DND-41 (cell line): ENCODE measurements around the gene ECPAS.

Experiments
- CTCF ChIP-seq: IDR thresholded peaks from 2 replicates; pipeline ENCODE4 v1.5.1; 2012; ENCODE audit warnings: borderline replicate concordance, low read length, moderate library complexity, mild to moderate bottlenecking; ENCODE audit not compliant: poor library complexity, severe bottlenecking; ENCODE audit errors: extremely low read depth
- EZH2 ChIP-seq: IDR thresholded peaks from 3 replicates; pipeline ENCODE4 v1.6.1; 2012; ENCODE audit warnings: borderline replicate concordance, low read depth, mild to moderate bottlenecking, moderate library complexity, low read length, inconsistent platforms; ENCODE audit not compliant: severe bottlenecking

GRCh38 chr9:111451570-111451969, 32.6 kb downstream of the ECPAS start:
- TF ChIP-seq CTCF = no peak
- no peak for TF ChIP-seq EZH2
